ENCODE results near the gene CDC14A. TPM values are rescaled to one million over a fixed set of nuclear protein-coding genes. Genes with fewer than 3 reads are reported as not detected.
A peak's percentile ranks its signal among the peaks of the same experiment; 100 is the strongest.

The CDC14A gene
- total RNA-seq, 2 donors from 2014 or later, result 7.3 to 16.5 TPM

DNA sequence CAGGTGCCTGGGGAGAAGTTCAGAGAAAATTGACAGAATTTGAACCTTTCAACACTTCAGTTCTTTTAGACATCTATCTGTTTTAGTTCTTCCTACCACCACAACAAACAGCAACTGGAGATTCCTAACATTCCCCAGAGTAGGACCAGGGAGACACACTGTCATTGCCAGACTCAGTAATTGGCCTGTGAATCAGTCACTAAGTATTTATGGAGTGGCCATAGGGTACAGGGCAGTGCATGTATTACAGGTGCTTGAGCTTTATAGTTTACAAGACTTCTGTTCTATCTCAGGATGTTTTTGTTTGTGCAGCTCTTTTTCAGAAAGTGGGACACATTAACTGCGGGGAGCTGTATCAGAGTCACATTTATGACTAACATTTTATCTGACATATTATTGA lies 1.7 kb downstream of the CDC14A start:
- ATAC-seq, result no peak
- Histone ChIP-seq H3K9me3 (no peaks in the 10 kb centered on the region), H3K27ac (no peak overlapping the region), H3K27me3 (no peaks in the 10 kb centered on the region), H3K36me3 (replicated peaks in 1 of 2; ENCODE audit: insufficient read depth in 1 of 2, low read depth in 2 of 2) (no peaks in the 10 kb centered on the region), H3K4me3 (no peak overlapping the region), H3K4me1 (peaks cover 29% of the 10 kb centered on the region)
- TF ChIP-seq, protein P1, sequence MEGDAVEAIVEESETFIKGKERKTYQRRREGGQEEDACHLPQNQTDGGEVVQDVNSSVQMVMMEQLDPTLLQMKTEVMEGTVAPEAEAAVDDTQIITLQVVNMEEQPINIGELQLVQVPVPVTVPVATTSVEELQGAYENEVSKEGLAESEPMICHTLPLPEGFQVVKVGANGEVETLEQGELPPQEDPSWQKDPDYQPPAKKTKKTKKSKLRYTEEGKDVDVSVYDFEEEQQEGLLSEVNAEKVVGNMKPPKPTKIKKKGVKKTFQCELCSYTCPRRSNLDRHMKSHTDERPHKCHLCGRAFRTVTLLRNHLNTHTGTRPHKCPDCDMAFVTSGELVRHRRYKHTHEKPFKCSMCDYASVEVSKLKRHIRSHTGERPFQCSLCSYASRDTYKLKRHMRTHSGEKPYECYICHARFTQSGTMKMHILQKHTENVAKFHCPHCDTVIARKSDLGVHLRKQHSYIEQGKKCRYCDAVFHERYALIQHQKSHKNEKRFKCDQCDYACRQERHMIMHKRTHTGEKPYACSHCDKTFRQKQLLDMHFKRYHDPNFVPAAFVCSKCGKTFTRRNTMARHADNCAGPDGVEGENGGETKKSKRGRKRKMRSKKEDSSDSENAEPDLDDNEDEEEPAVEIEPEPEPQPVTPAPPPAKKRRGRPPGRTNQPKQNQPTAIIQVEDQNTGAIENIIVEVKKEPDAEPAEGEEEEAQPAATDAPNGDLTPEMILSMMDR (IDR thresholded peaks at IDR 0.05), result no peak
- TF ChIP-seq POLR2A (IDR thresholded peaks at IDR 0.05), result no peak
- intact Hi-C loops (cut with DNase I), result no loop called here
- WGBS, 2 donors, result 23 to 37% methylated on average over 1 of the region's 1 CpG
- no peak for DNase-seq

DNA sequence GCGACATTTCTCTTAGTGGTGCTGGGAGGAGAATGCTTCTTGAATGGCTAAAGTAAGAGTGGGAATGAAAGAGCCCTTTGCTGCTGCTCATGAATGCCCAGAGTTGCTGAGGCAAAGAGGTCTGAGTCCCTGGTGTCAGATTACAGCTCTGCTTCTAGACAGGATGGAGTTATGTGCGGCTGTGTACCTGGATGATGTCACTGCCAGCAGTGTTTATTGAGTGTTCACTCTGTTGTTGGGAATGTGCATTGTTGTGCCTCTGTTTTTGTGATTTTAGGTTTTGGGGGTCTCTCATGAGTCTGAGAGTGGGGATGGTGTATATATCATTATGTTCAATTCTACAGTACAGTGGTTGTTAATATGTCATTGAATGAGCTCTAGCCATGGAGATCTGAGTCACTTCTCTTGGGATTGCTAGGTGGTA lies 2.7 kb downstream of the CDC14A start:
- peak; percentile 33 to 56 (median 50) for DNase-seq
- no peaks in the 10 kb centered on the region for H3K9me3 ChIP-seq
- no peaks in the 10 kb centered on the region for H3K27me3 ChIP-seq
- H3K4me1 ChIP-seq, result peaks cover 29% of the 10 kb centered on the region
- peak; percentile 27 for ATAC-seq
- no peak for TF ChIP-seq POLR2A (IDR thresholded peaks at IDR 0.05)
- TF ChIP-seq, protein P1 (IDR thresholded peaks at IDR 0.05), result no peak
- no peak overlapping the region for H3K4me3 ChIP-seq
- 25 to 29% methylated on average over 2 of the region's 2 CpGs for WGBS, 2 donors
- peak overlapping the region in 2 of 4 donors; percentile 13 to 45 for H3K27ac ChIP-seq
- H3K36me3 ChIP-seq (replicated peaks in 1 of 2; ENCODE audit: insufficient read depth in 1 of 2, low read depth in 2 of 2), result no peaks in the 10 kb centered on the region
- intact Hi-C loops (cut with DNase I), result no loop called here

DNA sequence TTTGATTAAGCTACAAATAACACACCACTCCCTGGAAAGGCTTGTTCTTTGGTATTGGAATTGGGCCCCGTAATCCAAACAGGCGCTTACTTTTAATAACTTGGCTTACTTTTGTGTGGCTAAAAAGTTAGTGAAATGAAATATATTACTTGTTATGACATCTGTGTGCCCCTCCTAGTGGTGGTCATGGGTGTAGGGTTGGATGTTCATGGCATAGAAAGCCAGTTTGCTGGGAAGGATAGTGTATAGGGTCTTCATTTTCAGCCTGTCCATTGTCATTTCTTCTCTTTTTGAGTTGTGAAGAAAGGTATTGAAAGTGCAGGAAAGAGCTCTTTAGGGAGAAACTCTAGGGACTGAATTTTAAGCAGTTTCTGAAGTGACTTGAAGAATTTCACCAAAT lies 5.9 kb downstream of the CDC14A start:
- ATAC-seq, result no peak
- H3K9me3 ChIP-seq, result no peaks in the 10 kb centered on the region
- H3K36me3 ChIP-seq (replicated peaks in 1 of 2; ENCODE audit: insufficient read depth in 1 of 2, low read depth in 2 of 2), result no peaks in the 10 kb centered on the region
- peaks cover 34% of the 10 kb centered on the region for H3K4me1 ChIP-seq
- no peak for DNase-seq
- H3K4me3 ChIP-seq, result no peak overlapping the region
- intact Hi-C loops (cut with DNase I), result no loop called here
- WGBS, 2 donors, result 38 to 41% methylated on average over 2 of the region's 2 CpGs
- no peak for TF ChIP-seq POLR2A (IDR thresholded peaks at IDR 0.05)
- TF ChIP-seq, protein P1 (IDR thresholded peaks at IDR 0.05), result peak in 1 of 7 experiments; percentile 21
- peak overlapping the region in 1 of 4 donors; percentile 25 for H3K27ac ChIP-seq
- no peaks in the 10 kb centered on the region for H3K27me3 ChIP-seq

DNA sequence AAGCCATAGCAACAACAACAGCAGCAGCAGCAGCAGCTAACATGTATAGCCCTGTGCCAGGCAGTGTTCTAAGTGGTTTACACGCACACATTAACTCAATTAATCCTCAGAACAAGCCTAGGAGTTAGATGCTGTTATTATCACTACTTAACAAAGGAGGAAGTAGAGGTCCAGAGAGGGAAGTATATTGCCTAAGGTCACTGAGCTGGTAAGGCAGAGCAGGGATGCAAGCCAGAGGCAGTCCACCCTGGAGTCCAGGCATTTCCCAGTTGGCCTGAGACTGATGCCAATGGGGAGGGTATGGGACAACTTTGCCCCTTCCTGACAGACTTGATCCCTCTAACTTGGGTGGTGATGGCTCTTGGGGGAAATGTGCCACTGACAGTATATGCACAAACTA lies 6.8 kb downstream of the CDC14A start:
- H3K4me3 ChIP-seq, result no peak overlapping the region
- no peak overlapping the region for H3K27ac ChIP-seq
- no peaks in the 10 kb centered on the region for H3K27me3 ChIP-seq
- no peaks in the 10 kb centered on the region for H3K9me3 ChIP-seq
- peaks cover 25% of the 10 kb centered on the region for H3K4me1 ChIP-seq
- H3K36me3 ChIP-seq (replicated peaks in 1 of 2; ENCODE audit: insufficient read depth in 1 of 2, low read depth in 2 of 2), result no peaks in the 10 kb centered on the region
- ATAC-seq (no peak), DNase-seq (no peak)
- intact Hi-C loops (cut with DNase I), result no loop called here
- 68 to 76% methylated on average over 1 of the region's 1 CpG for WGBS, 2 donors
- TF ChIP-seq, protein P1 (IDR thresholded peaks at IDR 0.05), result no peak
- no peak for TF ChIP-seq POLR2A (IDR thresholded peaks at IDR 0.05)

DNA sequence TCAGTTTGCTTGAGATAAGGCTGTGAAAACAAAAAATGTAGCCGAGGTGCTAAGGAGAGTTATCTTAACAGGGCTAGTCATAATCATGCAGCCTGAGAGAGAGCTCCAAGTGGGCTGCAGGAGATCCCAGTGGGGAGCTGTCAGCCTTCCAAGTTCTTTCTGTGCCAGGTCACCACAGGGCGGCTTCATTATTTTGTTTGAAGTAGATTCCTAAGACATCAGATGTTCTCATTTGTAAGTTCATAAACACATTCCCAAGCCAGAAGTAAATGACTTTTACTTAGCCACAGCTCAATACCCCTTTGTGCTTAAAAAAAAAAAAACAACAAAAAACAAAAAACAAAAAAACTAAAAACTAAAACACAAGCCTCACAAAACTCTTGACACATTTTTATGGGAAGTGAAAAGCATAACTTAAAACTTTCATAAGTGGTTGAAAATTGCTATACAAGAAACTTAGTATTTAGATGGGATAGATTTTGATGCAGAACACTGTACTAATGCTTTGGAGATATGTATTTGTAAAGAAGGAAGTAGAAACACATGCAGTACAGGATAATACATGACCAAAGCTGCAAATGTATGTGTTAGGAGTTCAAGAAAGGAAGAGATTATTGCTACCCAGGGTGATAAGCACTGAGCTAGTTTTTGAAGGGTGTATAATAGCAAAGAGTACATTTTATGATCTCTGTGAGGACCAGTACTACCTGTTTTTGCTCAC lies 8.6 kb downstream of the CDC14A start:
- no peak overlapping the region for H3K4me3 ChIP-seq
- H3K36me3 ChIP-seq (replicated peaks in 1 of 2; ENCODE audit: insufficient read depth in 1 of 2, low read depth in 2 of 2), result no peaks in the 10 kb centered on the region
- H3K4me1 ChIP-seq, result peaks cover 13% of the 10 kb centered on the region
- peak overlapping the region in 2 of 4 donors; percentile 21 to 33 for H3K27ac ChIP-seq
- H3K9me3 ChIP-seq, result no peaks in the 10 kb centered on the region
- H3K27me3 ChIP-seq, result no peaks in the 10 kb centered on the region
- DNase-seq, result peak in 2 of 4 donors; percentile 20 to 29
- WGBS, 2 donors, result 11 to 12% methylated on average over 2 of the region's 2 CpGs
- no peak for ATAC-seq
- no peak for TF ChIP-seq POLR2A (IDR thresholded peaks at IDR 0.05)
- TF ChIP-seq, protein P1 (IDR thresholded peaks at IDR 0.05), result no peak
- intact Hi-C loops (cut with DNase I), result no loop called here

All from body of pancreas (tissue), 4 donors.